Measurements from ENCODE around the gene KIRREL1. TPM values are rescaled to one million over a fixed set of nuclear protein-coding genes. Genes with fewer than 3 reads are reported as not detected.
A peak's percentile ranks its signal among the peaks of the same experiment; 100 is the strongest.

KIRREL1 gene
- total RNA-seq, 1 experiment from 2014 or later = 42.4 TPM

- no peak for TF ChIP-seq ZNF512 (CRISPR knock-in tag; IDR thresholded peaks at IDR 0.05; ENCODE audit: borderline replicate concordance)
- TF ChIP-seq GRHL2 (CRISPR knock-in tag; IDR thresholded peaks at IDR 0.05; ENCODE audit: insufficient replicate concordance, severe bottlenecking) = no peak
- no peak for TF ChIP-seq ELF4 (CRISPR knock-in tag; IDR thresholded peaks at IDR 0.05; ENCODE audit: low read depth)
- TF ChIP-seq HMGXB4 (CRISPR knock-in tag; IDR thresholded peaks at IDR 0.05) = no peak
- no peak for TF ChIP-seq ZNF425 (CRISPR knock-in tag; conservative IDR thresholded peaks at IDR 0.05)
- TF ChIP-seq NR3C1 (CRISPR knock-in tag; conservative IDR thresholded peaks at IDR 0.05; ENCODE audit: low read depth) = no peak
These were observed 107.1 kb downstream of the KIRREL1 start (continued) for GRCh38 chr1:158100498-158100897.

GRCh38 chr1:158101455-158101854, 108.0 kb downstream of the KIRREL1 start:
- H3K27me3 Mint-ChIP-seq (ENCODE audit: low read depth) = no peaks in the 10 kb centered on the region
- H3K4me1 Mint-ChIP-seq = peaks cover 95% of the 10 kb centered on the region
- no peaks in the 10 kb centered on the region for H3K9me3 Mint-ChIP-seq
- no peak overlapping the region for H3K4me3 Mint-ChIP-seq
- ATAC-seq (no peak), DNase-seq (ENCODE audit: low spot score) (no peak)
- H3K27ac Mint-ChIP-seq = peak overlapping the region; percentile 96
- CTCF ChIA-PET = interaction anchor here (0.8 to 14.7 kb wide), 3 partner anchors 20 to 124 kb away, joined by 3 to 347 read pairs (median 4); no protein-coding TSS in a partner anchor
- POLR2A ChIA-PET = no interaction called here
- no peaks in the 10 kb centered on the region for H3K36me3 Mint-ChIP-seq
- no peak for TF ChIP-seq ESRRA (CRISPR knock-in tag; IDR thresholded peaks at IDR 0.05; ENCODE audit: borderline replicate concordance)
- no peak for TF ChIP-seq PRDM15 (CRISPR knock-in tag; IDR thresholded peaks at IDR 0.05)
- TF ChIP-seq IRF2 (CRISPR knock-in tag; IDR thresholded peaks at IDR 0.05; ENCODE audit: borderline replicate concordance, low read depth) = no peak
- TF ChIP-seq HMGXB4 (CRISPR knock-in tag; IDR thresholded peaks at IDR 0.05) = no peak
- no peak for TF ChIP-seq ZNF416 (CRISPR knock-in tag; IDR thresholded peaks at IDR 0.05)
- TF ChIP-seq ZMAT4 (CRISPR knock-in tag; IDR thresholded peaks at IDR 0.05) = no peak
- TF ChIP-seq GRHL2 (CRISPR knock-in tag; IDR thresholded peaks at IDR 0.05; ENCODE audit: insufficient replicate concordance, severe bottlenecking) = no peak
- no peak for TF ChIP-seq KAT7 (CRISPR knock-in tag; IDR thresholded peaks at IDR 0.05; ENCODE audit: borderline replicate concordance)
- no peak for TF ChIP-seq ZNF532 (CRISPR knock-in tag; IDR thresholded peaks at IDR 0.05; ENCODE audit: borderline replicate concordance)
- no peak for TF ChIP-seq ZNF263 (CRISPR knock-in tag; IDR thresholded peaks at IDR 0.05; ENCODE audit: low read depth)
- no peak for TF ChIP-seq FOXK1 (CRISPR knock-in tag; IDR thresholded peaks at IDR 0.05)
- TF ChIP-seq HMGA2 (CRISPR knock-in tag; IDR thresholded peaks at IDR 0.05) = no peak

Measured in WTC11 (cell line).